ENCODE measurements around the gene SFMBT2.

Gene SFMBT2

DNA sequence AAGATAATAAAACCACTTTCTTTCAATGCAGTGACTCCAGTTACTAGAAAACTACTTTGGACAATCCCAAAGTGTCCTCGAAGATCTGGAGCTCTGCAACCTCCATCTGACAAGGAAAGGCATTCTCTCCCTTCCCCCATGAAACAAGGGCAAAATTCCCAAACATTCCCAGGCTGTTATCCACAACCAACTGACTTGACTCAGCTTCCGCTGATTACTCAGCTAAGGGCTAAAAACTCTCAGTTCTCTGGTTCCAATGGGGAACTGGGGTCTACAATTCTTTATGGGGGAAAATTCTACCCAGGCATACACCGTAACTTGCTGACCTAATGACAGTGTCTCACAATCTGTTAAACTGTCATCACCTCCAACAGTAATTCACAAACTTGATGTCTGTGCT, 48.4 kb downstream of the SFMBT2 start:
- no peak for DNase-seq

DNA sequence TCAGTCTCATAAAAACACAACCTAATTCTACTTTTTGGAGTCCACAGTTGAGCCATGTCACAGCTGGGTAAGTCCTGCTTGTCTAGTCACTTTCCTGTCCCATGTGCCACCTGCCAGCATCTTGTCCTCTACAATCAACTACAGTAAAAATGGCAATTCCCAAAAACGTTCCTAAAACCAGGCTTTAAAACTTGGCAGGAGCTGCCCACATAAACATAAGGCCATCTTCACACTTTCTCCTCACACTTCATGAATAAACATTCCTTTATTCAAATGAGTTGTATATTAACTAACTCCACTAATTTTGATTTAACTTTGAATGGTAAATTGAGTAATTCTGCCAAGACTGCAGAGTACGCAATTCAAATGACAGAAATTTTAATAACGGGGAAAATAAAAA, 49.5 kb downstream of the SFMBT2 start:
- DNase-seq, result no peak

GRCh38 chr10:7359954-7360353, 50.9 kb downstream of the SFMBT2 start:
- no peak for DNase-seq

GRCh38 chr10:7359356-7359755, 51.5 kb downstream of the SFMBT2 start:
- no peak for DNase-seq

DNA sequence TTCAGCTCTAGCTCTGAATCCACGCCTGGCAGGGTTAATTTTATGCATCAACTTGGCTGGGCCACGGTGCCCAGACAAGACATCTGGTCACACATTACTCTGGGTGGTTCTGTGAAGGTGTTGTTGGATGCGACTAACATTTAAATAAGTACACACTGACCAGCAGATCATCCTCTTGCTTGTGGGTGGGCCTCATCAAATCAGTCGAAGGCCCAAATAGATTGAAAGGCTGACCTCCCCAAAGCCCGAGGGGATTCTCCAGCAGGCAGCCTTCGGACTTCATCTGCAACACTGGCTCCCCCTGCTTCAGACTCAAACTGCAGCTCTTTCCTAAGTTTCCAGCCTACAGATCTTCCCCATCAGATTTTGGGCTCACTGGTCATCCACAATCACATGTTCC, 53.6 kb downstream of the SFMBT2 start:
- no peak for DNase-seq

- DNase-seq, result no peak
Measured at GRCh38 chr10:7354330-7355047, 56.3 kb downstream of the SFMBT2 start.

DNA sequence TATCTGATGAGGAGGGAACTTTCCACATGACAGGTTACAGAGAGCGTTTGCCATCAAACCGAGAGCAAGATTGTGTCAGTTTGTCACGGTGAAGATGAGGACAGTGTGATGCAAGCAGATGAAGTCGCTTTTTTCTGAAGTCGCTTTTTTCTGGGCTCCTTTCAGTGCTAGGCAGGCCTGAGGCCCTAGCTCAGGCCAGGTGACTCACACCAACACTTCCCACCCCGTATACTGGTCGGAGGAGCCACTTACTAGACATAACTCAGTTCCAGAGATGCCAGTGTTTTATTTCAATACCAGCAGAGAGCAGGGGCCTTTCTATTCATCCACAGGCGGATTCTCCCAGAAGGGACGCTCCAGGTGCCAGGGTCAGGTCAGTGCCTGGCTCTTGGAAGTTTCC, 58.9 kb downstream of the SFMBT2 start:
- no peak for DNase-seq

- DNase-seq, result no peak
Measured at GRCh38 chr10:7350541-7351195, 60.2 kb downstream of the SFMBT2 start.

- no peak for DNase-seq
Measured at GRCh38 chr10:7345717-7346116, 65.1 kb downstream of the SFMBT2 start.

DNA sequence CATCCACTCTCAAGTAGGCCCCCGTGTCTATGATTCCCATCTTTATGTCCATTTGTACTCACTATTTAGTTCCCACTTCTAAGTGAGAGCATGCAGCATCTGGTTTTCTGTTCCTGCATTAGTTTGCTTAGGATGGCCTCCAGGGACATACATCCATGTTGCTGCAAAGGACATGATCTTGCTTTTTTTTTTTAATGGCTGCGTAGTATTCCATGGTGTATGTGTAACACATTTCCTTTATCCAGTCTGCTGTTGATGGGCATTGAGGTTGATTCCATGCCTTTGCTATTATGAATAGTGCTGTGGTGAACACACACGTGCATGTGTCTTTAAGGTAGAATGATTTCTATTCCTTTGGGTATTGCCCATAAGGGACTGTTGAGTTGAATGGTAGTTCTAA, 67.8 kb downstream of the SFMBT2 start:
- no peak for DNase-seq

DNA sequence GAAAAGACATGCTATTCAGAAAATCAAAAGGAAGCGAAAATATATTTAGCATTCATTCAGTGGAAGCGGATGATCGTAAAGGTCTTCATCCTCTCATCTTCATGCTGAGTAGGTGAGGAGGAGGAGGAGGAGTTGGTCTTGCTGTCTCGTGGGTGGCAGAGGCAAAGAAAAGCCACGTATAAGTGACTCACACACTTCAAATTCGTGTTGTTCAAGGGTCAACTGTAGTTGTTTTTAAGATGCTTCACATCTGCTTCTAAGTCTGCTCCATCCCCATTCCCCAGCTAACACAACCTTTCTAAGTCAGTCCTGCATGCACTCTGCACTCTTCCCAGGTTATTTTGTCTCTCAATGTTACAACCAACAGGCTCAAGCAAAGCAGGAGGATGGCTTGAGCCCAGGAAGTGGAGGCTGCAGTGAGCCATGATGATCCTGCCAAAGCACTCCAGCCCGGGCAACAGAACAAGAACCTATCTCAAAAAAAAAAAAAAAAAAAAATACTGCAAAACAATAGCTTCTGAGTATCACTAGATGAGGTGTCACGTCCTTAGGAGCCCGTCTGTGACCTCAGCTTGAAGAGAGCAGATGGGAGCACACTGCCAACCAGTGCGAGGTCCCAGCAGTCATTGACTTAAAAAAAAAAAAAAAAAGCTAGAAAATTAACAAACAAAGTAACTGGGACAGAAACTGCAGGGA, 70.5 kb downstream of the SFMBT2 start:
- DNase-seq, result no peak

GRCh38 chr10:7339510-7339909, 71.3 kb downstream of the SFMBT2 start:
- DNase-seq, result no peak

- no peak for DNase-seq
Measured at GRCh38 chr10:7338469-7338868, 72.4 kb downstream of the SFMBT2 start.

DNA sequence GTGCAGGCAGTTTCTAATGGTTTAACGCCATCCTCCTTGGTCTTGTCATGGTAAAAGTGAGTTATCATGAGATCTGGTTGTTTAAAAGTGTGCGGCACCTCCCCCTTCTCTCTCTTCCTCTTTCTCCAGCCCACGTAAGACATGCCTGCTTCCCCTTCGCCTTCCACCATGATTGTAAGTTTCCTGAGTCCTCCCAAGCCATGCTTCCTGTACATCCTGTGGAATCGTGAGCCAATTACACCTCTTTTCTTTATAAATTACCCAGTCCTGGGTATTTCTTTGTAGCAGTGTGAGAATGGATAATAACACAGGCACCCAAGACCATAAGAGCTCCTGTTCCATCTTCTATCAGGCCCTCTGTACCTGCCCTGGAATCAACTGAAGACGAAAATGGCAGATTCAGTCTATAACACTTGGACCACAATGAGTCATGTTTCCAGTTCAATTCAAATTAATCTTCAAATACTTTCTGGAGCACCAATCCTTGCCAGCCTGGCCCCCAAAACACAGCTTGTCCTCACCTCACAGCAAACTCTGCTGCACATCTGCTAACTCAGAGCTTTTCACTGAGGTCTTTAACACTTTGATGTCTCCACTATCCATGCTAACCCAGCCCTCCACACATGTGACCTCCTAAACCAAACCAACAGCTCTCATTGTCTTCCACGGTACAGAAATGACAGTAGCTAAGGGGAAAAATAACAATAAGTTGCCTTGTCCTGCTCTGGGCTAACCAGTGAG, 73.2 kb downstream of the SFMBT2 start:
- peak; percentile 6 for DNase-seq

DNA sequence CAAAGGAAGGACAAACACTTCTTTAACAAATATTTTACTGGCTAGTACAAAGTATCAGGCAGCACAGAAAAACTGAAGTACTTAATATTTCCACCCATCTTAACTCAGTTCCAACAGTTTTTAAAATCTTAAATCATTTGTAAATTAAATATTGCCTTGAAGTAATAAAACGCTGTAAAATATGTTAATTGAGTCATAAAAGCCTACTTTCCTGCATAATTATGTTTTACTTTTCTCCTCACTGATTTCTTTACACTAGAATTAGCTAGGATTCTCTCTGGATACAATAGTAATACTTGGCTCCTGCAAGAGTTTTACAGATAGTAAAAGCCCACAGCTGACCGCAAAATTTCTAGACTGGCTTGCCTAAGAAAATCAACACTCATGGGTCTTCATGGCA, 74.9 kb downstream of the SFMBT2 start:
- DNase-seq, result no peak

- DNase-seq, result no peak
Measured at GRCh38 chr10:7334642-7334964, 76.2 kb downstream of the SFMBT2 start.

DNA sequence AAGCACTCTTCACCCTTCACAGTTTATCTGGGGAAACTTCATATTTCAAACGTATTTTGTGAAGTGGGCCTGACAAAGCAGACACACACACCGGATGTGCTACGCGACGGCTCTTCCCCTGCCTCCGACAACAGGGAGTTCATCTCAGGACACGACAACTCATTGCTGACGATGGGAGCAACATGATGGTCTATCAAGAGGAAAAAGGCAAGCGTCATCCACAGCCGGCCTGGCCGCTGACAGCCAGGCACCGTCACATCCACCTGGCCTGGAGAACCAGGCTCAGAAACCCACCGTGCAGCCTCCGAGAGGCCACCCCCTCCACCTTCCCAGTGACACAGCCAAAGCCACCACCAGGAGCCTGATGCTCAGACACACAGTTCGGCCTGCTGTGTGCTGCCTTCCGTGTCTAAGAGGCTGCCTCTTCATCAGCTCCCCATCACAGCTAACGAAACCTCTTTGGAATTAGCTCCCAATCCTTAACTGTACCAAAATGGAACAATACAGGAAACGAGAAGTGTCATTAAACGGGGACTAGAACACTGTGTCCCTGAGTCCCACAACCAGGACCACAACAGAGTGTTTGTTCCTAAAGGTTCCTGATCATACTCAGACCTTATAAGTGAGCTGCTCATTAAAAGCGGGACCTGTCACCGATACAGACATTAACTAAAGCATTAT, 76.7 kb downstream of the SFMBT2 start:
- DNase-seq, result no peak

DNA sequence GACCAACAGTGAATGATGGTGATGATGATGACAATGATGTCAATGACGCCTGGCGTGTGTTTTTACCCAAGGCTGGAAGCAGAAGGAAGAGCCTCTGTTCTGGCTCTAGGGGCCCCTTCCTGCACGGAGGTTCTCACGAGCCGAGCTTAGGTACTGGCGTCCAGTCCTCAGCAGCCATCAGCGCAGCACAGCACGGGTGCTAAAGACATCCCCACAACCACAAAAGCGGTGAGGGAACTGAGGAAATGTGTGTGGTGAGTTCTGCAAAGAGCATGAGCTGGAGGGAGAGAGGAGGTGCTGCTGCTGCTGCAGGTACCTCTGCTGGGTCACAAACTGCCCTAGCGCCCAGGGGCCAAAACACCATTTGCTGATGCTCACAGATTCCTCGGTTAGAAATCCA, 81.6 kb downstream of the SFMBT2 start:
- DNase-seq, result no peak

GRCh38 chr10:7327885-7328284, 82.9 kb downstream of the SFMBT2 start:
- DNase-seq, result no peak

DNA sequence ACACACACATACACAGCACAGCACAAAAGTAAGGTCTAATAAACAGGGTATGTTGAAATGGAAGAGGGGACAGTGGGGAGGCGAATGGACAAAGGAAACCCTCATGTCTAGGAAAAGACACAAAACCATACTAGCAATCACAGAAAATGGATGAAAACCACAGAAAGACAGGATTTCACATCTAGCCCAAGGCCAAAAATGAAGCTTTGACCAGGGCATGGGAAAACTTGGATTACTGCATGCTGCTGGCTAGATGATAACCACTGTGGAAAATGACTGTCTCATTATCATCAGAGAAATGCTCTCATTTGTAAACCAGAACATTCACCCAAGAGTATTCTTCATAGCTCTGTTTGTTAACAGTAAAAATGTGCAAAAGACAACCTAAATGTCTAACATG, 88.2 kb downstream of the SFMBT2 start:
- DNase-seq, result no peak

GRCh38 chr10:7320072-7320471, 90.8 kb downstream of the SFMBT2 start:
- no peak for DNase-seq

DNA sequence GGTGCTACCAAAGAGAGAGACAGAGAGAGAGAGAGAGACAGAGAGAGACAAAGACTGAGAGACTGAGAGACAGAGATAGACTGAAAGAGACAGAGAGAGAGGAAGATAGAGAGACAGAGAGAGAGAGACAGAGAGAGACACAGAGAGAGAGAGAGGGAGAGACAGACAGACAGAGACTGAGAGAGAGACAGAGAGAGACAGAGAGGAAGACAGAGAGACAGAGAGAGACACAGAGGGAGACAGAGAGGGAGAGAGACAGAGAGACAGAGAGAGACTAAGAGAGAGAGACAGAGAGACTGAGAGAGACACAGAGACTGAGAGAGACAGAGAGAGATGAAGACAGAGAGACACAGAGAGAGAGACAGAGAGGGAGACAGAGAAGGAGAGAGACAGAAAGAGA, 91.2 kb downstream of the SFMBT2 start:
- DNase-seq, result no peak

DNA sequence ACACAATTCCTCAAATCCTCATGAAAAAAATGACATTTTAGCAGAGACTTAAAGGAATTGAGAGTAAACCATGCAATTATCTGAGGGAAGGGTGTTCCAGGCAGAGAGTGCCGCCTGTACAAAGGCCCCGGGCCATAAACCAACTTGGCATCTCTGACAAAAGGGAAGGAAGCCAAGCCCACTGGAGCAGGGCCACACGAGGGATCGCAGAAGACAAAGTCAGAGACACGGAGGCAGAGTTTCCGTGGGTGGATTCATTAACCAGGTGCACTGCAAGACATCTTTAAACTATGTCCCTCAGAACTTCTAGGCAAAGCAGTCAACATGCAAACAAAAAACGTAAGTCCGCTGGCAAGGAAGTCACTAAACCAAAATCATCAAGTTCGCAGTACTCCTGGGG, 92.0 kb downstream of the SFMBT2 start:
- DNase-seq, result no peak
